HL-60 (cell line): ENCODE measurements around the gene ODR4.

ENCODE experiments used
- DNase-seq, 2 experiments: peaks; one replicate each; pipeline ENCODE4 v3.0.0-alpha.2; 2010 to 2020; ENCODE audit warnings: low read depth in 1 of 2, low spot score in 1 of 2
- H3K27ac ChIP-seq: fragments of 250-450 bp; sonication (Bioruptor Pico); replicated peaks from 2 replicates; pipeline ENCODE4 v1.5.1; 2020; ENCODE audit warnings: mild to moderate bottlenecking, moderate library complexity
- H3K27me3 ChIP-seq: fragments of 250-450 bp; sonication (Bioruptor Pico); 2 replicates; pipeline ENCODE4 v1.5.1; 2021; ENCODE audit warnings: mild to moderate bottlenecking, moderate library complexity; ENCODE audit not compliant: insufficient read depth, poor library complexity, severe bottlenecking
- H3K4me3 ChIP-seq: replicated peaks from 2 replicates; pipeline ENCODE4 v1.5.1; 2011; ENCODE audit warnings: mild to moderate bottlenecking, control low read depth, low read length; ENCODE audit not compliant: insufficient read depth
- GABPA ChIP-seq: IDR thresholded peaks from 2 replicates; pipeline ENCODE4 v1.6.1; 2012; ENCODE audit warnings: low read depth
- POLR2AphosphoS5 ChIP-seq: IDR thresholded peaks from 2 replicates; pipeline ENCODE4 v1.6.1; 2012; ENCODE audit warnings: low read depth
- SPI1 ChIP-seq: IDR thresholded peaks from 2 replicates; pipeline ENCODE4 v1.6.1; 2012; ENCODE audit warnings: low read depth, mild to moderate bottlenecking, borderline replicate concordance
- TF ChIP-seq, protein P1 (sequence below): IDR thresholded peaks from 2 replicates; pipeline ENCODE4 v1.6.1; 2012; ENCODE audit warnings: low read depth; ENCODE audit not compliant: insufficient replicate concordance
- TF ChIP-seq, protein P2 (sequence below): IDR thresholded peaks from one replicate; pipeline ENCODE4 v1.5.1; 2011; ENCODE audit warnings: low read length, control low read depth, inconsistent platforms; ENCODE audit not compliant: insufficient read depth

Gene ODR4

DNA sequence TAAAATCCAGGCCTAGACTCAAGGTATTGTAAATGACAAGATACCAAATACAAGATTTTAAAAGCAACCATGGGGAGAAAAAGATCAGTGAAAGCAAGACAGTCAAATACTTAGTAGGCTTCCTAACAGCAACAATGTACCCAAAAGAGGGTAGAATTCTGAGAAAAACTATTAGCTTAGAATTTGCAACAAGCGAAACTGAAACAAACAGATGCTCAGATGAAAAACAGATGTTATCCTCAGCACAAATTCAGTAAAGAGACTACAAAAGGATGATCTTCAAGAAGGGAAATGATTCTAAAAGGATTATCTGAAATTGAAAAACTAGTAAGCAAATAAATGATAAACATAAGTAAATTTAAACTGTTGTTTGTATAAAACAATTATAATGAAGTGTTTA is 45.3 kb downstream of the ODR4 start:
- no peak overlapping the region for H3K27ac ChIP-seq
- no peak for TF ChIP-seq GABPA
- no peak for TF ChIP-seq SPI1
- TF ChIP-seq, protein P1, sequence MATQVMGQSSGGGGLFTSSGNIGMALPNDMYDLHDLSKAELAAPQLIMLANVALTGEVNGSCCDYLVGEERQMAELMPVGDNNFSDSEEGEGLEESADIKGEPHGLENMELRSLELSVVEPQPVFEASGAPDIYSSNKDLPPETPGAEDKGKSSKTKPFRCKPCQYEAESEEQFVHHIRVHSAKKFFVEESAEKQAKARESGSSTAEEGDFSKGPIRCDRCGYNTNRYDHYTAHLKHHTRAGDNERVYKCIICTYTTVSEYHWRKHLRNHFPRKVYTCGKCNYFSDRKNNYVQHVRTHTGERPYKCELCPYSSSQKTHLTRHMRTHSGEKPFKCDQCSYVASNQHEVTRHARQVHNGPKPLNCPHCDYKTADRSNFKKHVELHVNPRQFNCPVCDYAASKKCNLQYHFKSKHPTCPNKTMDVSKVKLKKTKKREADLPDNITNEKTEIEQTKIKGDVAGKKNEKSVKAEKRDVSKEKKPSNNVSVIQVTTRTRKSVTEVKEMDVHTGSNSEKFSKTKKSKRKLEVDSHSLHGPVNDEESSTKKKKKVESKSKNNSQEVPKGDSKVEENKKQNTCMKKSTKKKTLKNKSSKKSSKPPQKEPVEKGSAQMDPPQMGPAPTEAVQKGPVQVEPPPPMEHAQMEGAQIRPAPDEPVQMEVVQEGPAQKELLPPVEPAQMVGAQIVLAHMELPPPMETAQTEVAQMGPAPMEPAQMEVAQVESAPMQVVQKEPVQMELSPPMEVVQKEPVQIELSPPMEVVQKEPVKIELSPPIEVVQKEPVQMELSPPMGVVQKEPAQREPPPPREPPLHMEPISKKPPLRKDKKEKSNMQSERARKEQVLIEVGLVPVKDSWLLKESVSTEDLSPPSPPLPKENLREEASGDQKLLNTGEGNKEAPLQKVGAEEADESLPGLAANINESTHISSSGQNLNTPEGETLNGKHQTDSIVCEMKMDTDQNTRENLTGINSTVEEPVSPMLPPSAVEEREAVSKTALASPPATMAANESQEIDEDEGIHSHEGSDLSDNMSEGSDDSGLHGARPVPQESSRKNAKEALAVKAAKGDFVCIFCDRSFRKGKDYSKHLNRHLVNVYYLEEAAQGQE, result no peak
- TF ChIP-seq, protein P2, sequence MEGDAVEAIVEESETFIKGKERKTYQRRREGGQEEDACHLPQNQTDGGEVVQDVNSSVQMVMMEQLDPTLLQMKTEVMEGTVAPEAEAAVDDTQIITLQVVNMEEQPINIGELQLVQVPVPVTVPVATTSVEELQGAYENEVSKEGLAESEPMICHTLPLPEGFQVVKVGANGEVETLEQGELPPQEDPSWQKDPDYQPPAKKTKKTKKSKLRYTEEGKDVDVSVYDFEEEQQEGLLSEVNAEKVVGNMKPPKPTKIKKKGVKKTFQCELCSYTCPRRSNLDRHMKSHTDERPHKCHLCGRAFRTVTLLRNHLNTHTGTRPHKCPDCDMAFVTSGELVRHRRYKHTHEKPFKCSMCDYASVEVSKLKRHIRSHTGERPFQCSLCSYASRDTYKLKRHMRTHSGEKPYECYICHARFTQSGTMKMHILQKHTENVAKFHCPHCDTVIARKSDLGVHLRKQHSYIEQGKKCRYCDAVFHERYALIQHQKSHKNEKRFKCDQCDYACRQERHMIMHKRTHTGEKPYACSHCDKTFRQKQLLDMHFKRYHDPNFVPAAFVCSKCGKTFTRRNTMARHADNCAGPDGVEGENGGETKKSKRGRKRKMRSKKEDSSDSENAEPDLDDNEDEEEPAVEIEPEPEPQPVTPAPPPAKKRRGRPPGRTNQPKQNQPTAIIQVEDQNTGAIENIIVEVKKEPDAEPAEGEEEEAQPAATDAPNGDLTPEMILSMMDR, result no peak
- no peak for TF ChIP-seq POLR2AphosphoS5

DNA sequence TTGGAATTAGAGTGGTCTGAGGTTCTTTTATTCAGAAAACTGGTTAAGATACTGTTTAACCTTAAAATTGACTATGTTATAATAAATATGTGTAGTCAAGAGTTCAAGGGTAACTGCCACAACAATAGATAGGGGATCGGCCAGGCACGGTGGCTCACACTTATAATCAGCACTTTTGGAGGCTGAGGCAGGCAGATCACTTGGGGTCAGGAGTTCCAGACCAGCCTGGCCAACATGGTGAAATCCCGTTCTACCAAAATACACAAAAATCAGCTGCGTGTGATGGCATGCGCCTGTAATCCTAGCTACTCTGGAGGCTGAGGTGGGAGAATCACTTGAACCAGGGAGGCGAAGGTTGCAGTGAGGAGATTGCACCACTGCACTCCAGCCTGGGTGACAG is 45.8 kb downstream of the ODR4 start:
- TF ChIP-seq POLR2AphosphoS5 (no peak), SPI1 (no peak), GABPA (no peak)
- no peak for DNase-seq
- no peak overlapping the region for H3K27ac ChIP-seq
- H3K4me3 ChIP-seq, result no peak overlapping the region
- no peaks in the 10 kb centered on the region for H3K27me3 ChIP-seq

More for the DNA sequence above, 45.3 kb downstream of the ODR4 start:
- Histone ChIP-seq H3K27me3 (no peaks in the 10 kb centered on the region), H3K4me3 (no peak overlapping the region)
- DNase-seq, result no peak

DNA sequence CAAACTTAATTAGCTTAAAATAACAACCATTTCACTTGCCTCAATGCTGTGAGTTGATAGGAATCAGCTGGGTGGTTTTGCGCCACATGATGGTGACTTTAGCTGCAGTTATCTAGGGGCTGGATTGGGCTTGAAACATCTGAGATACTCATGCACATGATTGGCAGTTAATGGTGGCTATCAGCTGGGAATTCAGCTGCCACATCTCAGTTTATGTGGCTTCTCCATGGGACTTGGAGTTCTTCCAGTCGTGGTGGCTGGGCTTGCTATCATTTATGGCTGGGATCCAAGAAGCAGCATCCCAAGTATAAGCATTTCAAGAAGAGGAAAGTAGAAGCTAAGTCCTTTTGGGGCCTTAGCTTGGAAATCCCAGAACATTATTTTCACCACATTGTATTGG is 48.9 kb downstream of the ODR4 start:
- no peaks in the 10 kb centered on the region for H3K27me3 ChIP-seq
- no peak overlapping the region for H3K4me3 ChIP-seq
- no peak for DNase-seq
- TF ChIP-seq POLR2AphosphoS5, result no peak
- no peak for TF ChIP-seq GABPA
- TF ChIP-seq, protein P1, result no peak
- H3K27ac ChIP-seq, result no peak overlapping the region

DNA sequence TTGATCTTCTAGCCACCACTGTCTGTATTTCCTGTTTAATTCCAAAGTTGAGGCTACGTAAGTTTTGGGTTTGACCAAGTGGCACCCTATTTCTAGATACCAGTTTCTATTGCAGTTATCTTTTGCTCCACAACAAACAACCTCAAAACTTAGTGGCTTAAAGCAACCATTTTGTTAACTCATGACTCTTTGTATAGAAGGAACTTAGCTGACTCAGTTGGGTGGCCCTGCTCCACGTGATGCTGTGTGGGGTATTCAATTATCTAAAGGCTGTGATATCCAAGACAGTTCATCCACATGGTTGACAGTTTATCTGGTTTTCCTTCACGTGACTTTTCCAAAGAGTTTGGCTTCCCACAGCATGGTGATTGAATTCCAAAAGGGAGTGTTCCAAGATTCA is 50.5 kb downstream of the ODR4 start:
- TF ChIP-seq GABPA (no peak), SPI1 (no peak), POLR2AphosphoS5 (no peak)
- TF ChIP-seq, protein P2, result no peak
- TF ChIP-seq, protein P1, result no peak
- H3K27me3 ChIP-seq, result no peaks in the 10 kb centered on the region
- H3K4me3 ChIP-seq, result no peak overlapping the region
- H3K27ac ChIP-seq, result no peak overlapping the region
- DNase-seq, result no peak
